BJ (cell line): ENCODE results near the gene AGAP1. TPM values are rescaled to one million over a fixed set of nuclear protein-coding genes. Genes with fewer than 3 reads are reported as not detected.

Source experiments
- CTCF ChIA-PET: fragments of 350-600 bp; formaldehyde crosslinking; extraction: SDS; loops from one replicate; lab custom pipeline; 2021; ENCODE audit warnings: antibody characterized with exemption, inconsistent platforms; lab: Yijun Ruan, JAX
- POLR2A ChIA-PET: fragments of 300-600 bp; sonication (Branson Sonifier 250); formaldehyde crosslinking; extraction: SDS; loops from one replicate; lab custom pipeline; 2021; ENCODE audit warnings: antibody characterized with exemption; lab: Charles Lee
- DNase-seq: peaks from one replicate; pipeline ENCODE4 v3.0.0-alpha.2; 2011; ENCODE audit warnings: low read depth
- H3K27me3 ChIP-seq: 2 replicates; pipeline ENCODE4 v1.6.0; 2011; ENCODE audit warnings: low read length; ENCODE audit not compliant: control insufficient read depth, insufficient read depth
- H3K36me3 ChIP-seq: 2 replicates; pipeline ENCODE4 v1.5.1; 2011; ENCODE audit warnings: low read length; ENCODE audit not compliant: control insufficient read depth, insufficient read depth
- H3K4me3 ChIP-seq: 2 replicates; pipeline ENCODE4 v1.5.1; 2011; ENCODE audit warnings: low read depth, mild to moderate bottlenecking, control low read depth, low read length
- CTCF ChIP-seq: IDR thresholded peaks from 2 replicates; pipeline ENCODE4 v1.5.1; 2011; ENCODE audit warnings: low read depth, mild to moderate bottlenecking, control low read depth, inconsistent platforms, low read length, moderate library complexity; ENCODE audit not compliant: insufficient read depth
- polyA plus RNA-seq: library from polyadenylated mRNA; depleted of rRNA; stranded (reverse); fragments of >200 nt; gene quantifications from 2 replicates; pipeline ENCODE4 v1.2.3, GENCODE V29; 2011

Gene AGAP1
- polyA plus RNA-seq, 1 experiment: 14.9 TPM

GRCh38 chr2:235857598-235857997 lies 363.8 kb downstream of the AGAP1 start:
- no peak for TF ChIP-seq CTCF
- H3K36me3 ChIP-seq: peaks cover 1% of the 10 kb centered on the region; the same call in 1 of the 2 replicates
- ChIA-PET CTCF (no interaction called here), POLR2A (no interaction called here)
- H3K4me3 ChIP-seq: no peak overlapping the region
- no peaks in the 10 kb centered on the region for H3K27me3 ChIP-seq
- no peak for DNase-seq

- CTCF ChIA-PET: no interaction called here
These were observed 365.0 kb downstream of the AGAP1 start for GRCh38 chr2:235858881-235859280.

GRCh38 chr2:235859651-235860050 lies 365.8 kb downstream of the AGAP1 start:
- no peak for DNase-seq
- no peak for TF ChIP-seq CTCF
- H3K27me3 ChIP-seq: no peaks in the 10 kb centered on the region
- no peaks in the 10 kb centered on the region for H3K36me3 ChIP-seq
- no peak overlapping the region for H3K4me3 ChIP-seq
- POLR2A ChIA-PET: no interaction called here
- CTCF ChIA-PET: no interaction called here

More at GRCh38 chr2:235858881-235859280, 365.0 kb downstream of the AGAP1 start:
- Histone ChIP-seq H3K27me3 (no peaks in the 10 kb centered on the region), H3K36me3 (peaks cover 1% of the 10 kb centered on the region; the same call in 1 of the 2 replicates), H3K4me3 (no peak overlapping the region)
- no peak for DNase-seq
- POLR2A ChIA-PET: no interaction called here
- no peak for TF ChIP-seq CTCF

- Histone ChIP-seq H3K4me3 (no peak overlapping the region), H3K36me3 (no peaks in the 10 kb centered on the region), H3K27me3 (no peaks in the 10 kb centered on the region)
- CTCF ChIA-PET: no interaction called here
- TF ChIP-seq CTCF: no peak
- no peak for DNase-seq
- POLR2A ChIA-PET: no interaction called here
These were observed 366.3 kb downstream of the AGAP1 start for GRCh38 chr2:235860111-235860510.

GRCh38 chr2:235860871-235861270 lies 367.0 kb downstream of the AGAP1 start:
- ChIA-PET CTCF (no interaction called here), POLR2A (no interaction called here)
- Histone ChIP-seq H3K27me3 (no peaks in the 10 kb centered on the region), H3K4me3 (no peak overlapping the region), H3K36me3 (no peaks in the 10 kb centered on the region)
- DNase-seq: no peak
- no peak for TF ChIP-seq CTCF
